WTC11 (cell line): ENCODE results near the gene RAB10.

Experiments used
- CREB1 ChIP-seq: sonication (generic); formaldehyde crosslinking; IDR thresholded peaks from 2 replicates; pipeline ENCODE4 v1.8.0; 2023; ENCODE audit warnings: mild to moderate bottlenecking, missing genetic modification reagents
- CTCF ChIP-seq: fragments of 200-600 bp; IDR thresholded peaks from 2 replicates; pipeline ENCODE4 v1.8.0; 2022; ENCODE audit warnings: antibody characterized with exemption
- JUN ChIP-seq: sonication (generic); formaldehyde crosslinking; IDR thresholded peaks from 2 replicates; pipeline ENCODE4 v1.8.0; 2023; ENCODE audit warnings: mild to moderate bottlenecking, missing genetic modification reagents
- MAX ChIP-seq: sonication (generic); formaldehyde crosslinking; IDR thresholded peaks from 2 replicates; pipeline ENCODE4 v1.8.0; 2022; ENCODE audit warnings: mild to moderate bottlenecking, missing genetic modification reagents
- SP1 ChIP-seq: sonication (generic); formaldehyde crosslinking; conservative IDR thresholded peaks from 2 replicates; pipeline ENCODE4 v1.8.1; 2022; ENCODE audit warnings: missing genetic modification reagents
- TEAD4 ChIP-seq: sonication (generic); formaldehyde crosslinking; IDR thresholded peaks from 2 replicates; pipeline ENCODE4 v1.8.0; 2022; ENCODE audit warnings: mild to moderate bottlenecking, missing genetic modification reagents
- TP53 ChIP-seq: sonication (generic); formaldehyde crosslinking; IDR thresholded peaks from 2 replicates; pipeline ENCODE4 v1.8.1; 2023; ENCODE audit warnings: mild to moderate bottlenecking, missing genetic modification reagents
- ZNF263 ChIP-seq: sonication (generic); formaldehyde crosslinking; IDR thresholded peaks from 2 replicates; pipeline ENCODE4 v1.8.1; 2022; ENCODE audit warnings: low read depth, mild to moderate bottlenecking, moderate library complexity, missing genetic modification reagents

- no peak for TF ChIP-seq CTCF
- TF ChIP-seq CREB1 (CRISPR knock-in tag), result no peak
- no peak for TF ChIP-seq TP53 (CRISPR knock-in tag)
- TF ChIP-seq MAX (CRISPR knock-in tag), result no peak
- no peak for TF ChIP-seq ZNF263 (CRISPR knock-in tag)
- no peak for TF ChIP-seq JUN (CRISPR knock-in tag)
- TF ChIP-seq TEAD4, result no peak
- no peak for TF ChIP-seq SP1
Measured at GRCh38 chr2:26020231-26020640, 13.6 kb upstream of the RAB10 start.
